ENCODE measurements around the gene MOSPD2. TPM values are rescaled to one million over a fixed set of nuclear protein-coding genes. Genes with fewer than 3 reads are reported as not detected.

The MOSPD2 gene
- total RNA-seq, 1 experiment from 2014 or later = 59.7 TPM

- Histone ChIP-seq H4K20me1 (ENCODE audit: insufficient read depth, low read depth, low read length) (no peaks in the 10 kb centered on the region), H2AFZ (ENCODE audit: low read length) (no peak overlapping the region), H3K4me2 (ENCODE audit: low read depth, low read length, poor library complexity, severe bottlenecking) (no peak overlapping the region), H3K9me2 (replicated peaks; ENCODE audit: insufficient read depth, low read length) (no peaks in the 10 kb centered on the region), H3K4me3 (ENCODE audit: low read length) (no peak overlapping the region), H3K27ac (ENCODE audit: low read length) (0 out of 2 replicates have a peak overlapping the region, but pooled peaks have one; percentile 22), H3K36me3 (ENCODE audit: insufficient read depth, low read length) (peaks cover 46% of the 10 kb centered on the region), H3K79me2 (ENCODE audit: low read length) (peaks cover 13% of the 10 kb centered on the region), H3K9me3 (ENCODE audit: low read length) (peaks cover 7% of the 10 kb centered on the region), H3K9ac (ENCODE audit: low read length) (no peak overlapping the region), H3K4me1 (ENCODE audit: low read length) (peaks cover 6% of the 10 kb centered on the region), H3K27me3 (ENCODE audit: low read length) (no peaks in the 10 kb centered on the region)
- no peak for DNase-seq
Measured at GRCh38 chrX:14851526-14851925, 21.7 kb upstream of the MOSPD2 start.

- H3K9me2 ChIP-seq (replicated peaks; ENCODE audit: insufficient read depth, low read length) = no peaks in the 10 kb centered on the region
Measured at GRCh38 chrX:14864631-14865030, 8.6 kb upstream of the MOSPD2 start.

GRCh38 chrX:14865201-14865600 is 8.0 kb upstream of the MOSPD2 start:
- H4K20me1 ChIP-seq (ENCODE audit: insufficient read depth, low read depth, low read length) = no peaks in the 10 kb centered on the region
- H3K4me1 ChIP-seq (ENCODE audit: low read length) = peaks cover 7% of the 10 kb centered on the region; the same call in 1 of the 2 replicates
- no peak overlapping the region for H3K27ac ChIP-seq (ENCODE audit: low read length)
- no peak for DNase-seq
- H3K36me3 ChIP-seq (ENCODE audit: insufficient read depth, low read length) = peaks cover 71% of the 10 kb centered on the region
- no peaks in the 10 kb centered on the region for H3K9me2 ChIP-seq (replicated peaks; ENCODE audit: insufficient read depth, low read length)
- no peak overlapping the region for H2AFZ ChIP-seq (ENCODE audit: low read length)
- H3K9ac ChIP-seq (ENCODE audit: low read length) = no peak overlapping the region
- no peaks in the 10 kb centered on the region for H3K27me3 ChIP-seq (ENCODE audit: low read length)
- H3K4me2 ChIP-seq (ENCODE audit: low read depth, low read length, poor library complexity, severe bottlenecking) = no peak overlapping the region
- no peak overlapping the region for H3K4me3 ChIP-seq (ENCODE audit: low read length)
- peaks cover 4% of the 10 kb centered on the region for H3K9me3 ChIP-seq (ENCODE audit: low read length)
- peaks cover 80% of the 10 kb centered on the region for H3K79me2 ChIP-seq (ENCODE audit: low read length)

More at GRCh38 chrX:14864631-14865030, 8.6 kb upstream of the MOSPD2 start:
- Histone ChIP-seq H3K27me3 (ENCODE audit: low read length) (no peaks in the 10 kb centered on the region), H3K9ac (ENCODE audit: low read length) (no peak overlapping the region), H3K36me3 (ENCODE audit: insufficient read depth, low read length) (peaks cover 75% of the 10 kb centered on the region), H3K4me2 (ENCODE audit: low read depth, low read length, poor library complexity, severe bottlenecking) (no peak overlapping the region), H2AFZ (ENCODE audit: low read length) (no peak overlapping the region), H3K4me3 (ENCODE audit: low read length) (no peak overlapping the region), H3K79me2 (ENCODE audit: low read length) (peaks cover 79% of the 10 kb centered on the region), H3K4me1 (ENCODE audit: low read length) (peaks cover 1% of the 10 kb centered on the region; the same call in 1 of the 2 replicates), H3K9me3 (ENCODE audit: low read length) (peaks cover 4% of the 10 kb centered on the region), H4K20me1 (ENCODE audit: insufficient read depth, low read depth, low read length) (no peaks in the 10 kb centered on the region), H3K27ac (ENCODE audit: low read length) (no peak overlapping the region)
- no peak for DNase-seq

- H3K4me1 ChIP-seq (ENCODE audit: low read length) = peaks cover 33% of the 10 kb centered on the region
- H3K9me3 ChIP-seq (ENCODE audit: low read length) = peaks cover 7% of the 10 kb centered on the region
- H3K4me3 ChIP-seq (ENCODE audit: low read length) = peak overlapping the region; percentile 67
- H3K27ac ChIP-seq (ENCODE audit: low read length) = peak overlapping the region; percentile 55; the same call in 1 of the 2 replicates
- peaks cover 48% of the 10 kb centered on the region for H3K36me3 ChIP-seq (ENCODE audit: insufficient read depth, low read length)
- H2AFZ ChIP-seq (ENCODE audit: low read length) = no peak overlapping the region
- peak overlapping the region; percentile 82 for H3K9ac ChIP-seq (ENCODE audit: low read length)
- no peaks in the 10 kb centered on the region for H3K27me3 ChIP-seq (ENCODE audit: low read length)
- peaks cover 92% of the 10 kb centered on the region for H3K79me2 ChIP-seq (ENCODE audit: low read length)
- H4K20me1 ChIP-seq (ENCODE audit: insufficient read depth, low read depth, low read length) = no peaks in the 10 kb centered on the region
- H3K4me2 ChIP-seq (ENCODE audit: low read depth, low read length, poor library complexity, severe bottlenecking) = peak overlapping the region; percentile 68
- DNase-seq = no peak
- H3K9me2 ChIP-seq (replicated peaks; ENCODE audit: insufficient read depth, low read length) = no peaks in the 10 kb centered on the region
Measured at GRCh38 chrX:14871767-14872166, 1.5 kb upstream of the MOSPD2 start.

DNA sequence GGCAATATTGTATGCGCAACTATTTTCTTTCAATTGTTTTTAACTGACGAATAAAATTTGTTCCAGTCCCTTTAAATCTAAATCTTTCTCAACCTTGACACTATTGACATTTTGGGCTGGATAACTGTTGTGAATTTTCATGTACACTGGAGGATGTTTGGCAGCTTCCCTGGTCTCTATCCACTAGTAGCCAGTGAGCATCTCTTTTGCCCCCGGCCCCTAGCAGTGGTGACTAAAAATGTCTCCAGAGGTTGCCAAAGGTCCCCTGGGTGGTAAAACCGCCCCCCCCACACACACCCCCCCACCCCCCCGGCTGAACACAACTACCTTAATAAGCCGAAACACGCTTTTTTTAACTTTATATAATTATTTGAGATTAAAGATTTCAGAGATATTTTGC is 866 bp upstream of the MOSPD2 start:
- H3K36me3 ChIP-seq (ENCODE audit: insufficient read depth, low read length) = peaks cover 42% of the 10 kb centered on the region
- peak overlapping the region; percentile 62 for H3K27ac ChIP-seq (ENCODE audit: low read length)
- no peak overlapping the region for H2AFZ ChIP-seq (ENCODE audit: low read length)
- peak; percentile 70 for DNase-seq
- H3K4me3 ChIP-seq (ENCODE audit: low read length) = peak overlapping the region; percentile 67
- H3K27me3 ChIP-seq (ENCODE audit: low read length) = no peaks in the 10 kb centered on the region
- H4K20me1 ChIP-seq (ENCODE audit: insufficient read depth, low read depth, low read length) = no peaks in the 10 kb centered on the region
- peak overlapping the region; percentile 82 for H3K9ac ChIP-seq (ENCODE audit: low read length)
- H3K79me2 ChIP-seq (ENCODE audit: low read length) = peaks cover 91% of the 10 kb centered on the region
- peaks cover 7% of the 10 kb centered on the region for H3K9me3 ChIP-seq (ENCODE audit: low read length)
- H3K4me2 ChIP-seq (ENCODE audit: low read depth, low read length, poor library complexity, severe bottlenecking) = peak overlapping the region; percentile 68
- H3K4me1 ChIP-seq (ENCODE audit: low read length) = peaks cover 33% of the 10 kb centered on the region
- no peaks in the 10 kb centered on the region for H3K9me2 ChIP-seq (replicated peaks; ENCODE audit: insufficient read depth, low read length)

GRCh38 chrX:14873676-14874049 is 442 bp downstream of the MOSPD2 start:
- H3K27ac ChIP-seq (ENCODE audit: low read length) = peak overlapping the region; percentile 65
- H2AFZ ChIP-seq (ENCODE audit: low read length) = no peak overlapping the region; the same call in 1 of the 2 replicates
- peaks cover 29% of the 10 kb centered on the region for H3K36me3 ChIP-seq (ENCODE audit: insufficient read depth, low read length)
- peak overlapping the region; percentile 77 for H3K4me2 ChIP-seq (ENCODE audit: low read depth, low read length, poor library complexity, severe bottlenecking)
- H3K9ac ChIP-seq (ENCODE audit: low read length) = peak overlapping the region; percentile 85
- peaks cover 84% of the 10 kb centered on the region for H3K79me2 ChIP-seq (ENCODE audit: low read length)
- no peaks in the 10 kb centered on the region for H3K27me3 ChIP-seq (ENCODE audit: low read length)
- H3K9me3 ChIP-seq (ENCODE audit: low read length) = peaks cover 3% of the 10 kb centered on the region
- DNase-seq = no peak
- peak overlapping the region; percentile 68 for H3K4me3 ChIP-seq (ENCODE audit: low read length)
- H4K20me1 ChIP-seq (ENCODE audit: insufficient read depth, low read depth, low read length) = no peaks in the 10 kb centered on the region
- H3K9me2 ChIP-seq (replicated peaks; ENCODE audit: insufficient read depth, low read length) = no peaks in the 10 kb centered on the region
- H3K4me1 ChIP-seq (ENCODE audit: low read length) = peaks cover 33% of the 10 kb centered on the region

DNA sequence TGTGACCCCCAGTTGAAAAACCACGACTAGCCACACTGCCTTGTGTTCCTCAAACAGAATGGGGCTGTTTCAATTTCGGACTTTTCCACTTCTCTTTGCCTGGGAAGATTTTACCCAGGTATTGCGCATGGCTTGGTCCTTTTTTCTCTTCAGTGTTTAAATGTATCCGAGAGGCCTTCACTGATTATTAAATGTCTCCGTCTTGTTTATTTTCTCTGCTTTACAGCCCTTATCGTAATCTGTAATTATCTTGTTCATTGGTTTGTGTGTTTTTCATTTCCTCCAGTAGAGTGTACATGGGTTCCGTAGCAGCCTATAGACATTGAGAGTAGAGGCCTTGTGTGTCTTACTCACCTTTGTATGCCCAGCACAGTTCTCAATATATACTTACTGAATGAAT is 2.4 kb downstream of the MOSPD2 start:
- no peak overlapping the region for H3K4me3 ChIP-seq (ENCODE audit: low read length)
- H3K9ac ChIP-seq (ENCODE audit: low read length) = no peak overlapping the region
- H3K79me2 ChIP-seq (ENCODE audit: low read length) = peaks cover 83% of the 10 kb centered on the region
- H3K4me1 ChIP-seq (ENCODE audit: low read length) = peaks cover 24% of the 10 kb centered on the region
- no peak for DNase-seq
- peaks cover 16% of the 10 kb centered on the region for H3K36me3 ChIP-seq (ENCODE audit: insufficient read depth, low read length)
- H2AFZ ChIP-seq (ENCODE audit: low read length) = no peak overlapping the region
- no peaks in the 10 kb centered on the region for H3K27me3 ChIP-seq (ENCODE audit: low read length)
- no peaks in the 10 kb centered on the region for H4K20me1 ChIP-seq (ENCODE audit: insufficient read depth, low read depth, low read length)
- no peak overlapping the region for H3K27ac ChIP-seq (ENCODE audit: low read length)
- H3K9me3 ChIP-seq (ENCODE audit: low read length) = peaks cover 3% of the 10 kb centered on the region; the same call in 1 of the 2 replicates
- H3K9me2 ChIP-seq (replicated peaks; ENCODE audit: insufficient read depth, low read length) = no peaks in the 10 kb centered on the region
- H3K4me2 ChIP-seq (ENCODE audit: low read depth, low read length, poor library complexity, severe bottlenecking) = no peak overlapping the region

DNA sequence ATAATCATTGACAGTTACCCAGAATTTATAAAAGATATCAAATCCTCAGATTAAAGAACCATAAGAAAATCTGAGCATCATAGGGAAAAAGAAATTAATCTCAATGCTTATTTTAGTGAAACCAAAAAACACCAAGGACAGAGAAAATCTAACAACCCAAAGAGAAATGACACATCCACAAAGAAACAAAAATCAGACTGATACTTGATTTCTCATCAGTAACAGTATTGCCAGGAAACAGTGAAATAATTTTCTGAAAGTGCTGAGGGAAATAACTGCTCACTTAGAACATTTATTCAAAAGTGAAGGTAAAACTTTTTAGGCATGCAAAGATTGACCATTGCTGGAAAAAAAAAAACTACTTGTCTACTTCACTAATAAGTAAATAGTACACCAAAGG is 10.6 kb downstream of the MOSPD2 start:
- Histone ChIP-seq H3K9me2 (replicated peaks; ENCODE audit: insufficient read depth, low read length) (no peaks in the 10 kb centered on the region), H3K79me2 (ENCODE audit: low read length) (peaks cover 41% of the 10 kb centered on the region), H4K20me1 (ENCODE audit: insufficient read depth, low read depth, low read length) (no peaks in the 10 kb centered on the region), H2AFZ (ENCODE audit: low read length) (no peak overlapping the region), H3K27me3 (ENCODE audit: low read length) (no peaks in the 10 kb centered on the region), H3K4me3 (ENCODE audit: low read length) (no peak overlapping the region), H3K9me3 (ENCODE audit: low read length) (no peaks in the 10 kb centered on the region), H3K4me2 (ENCODE audit: low read depth, low read length, poor library complexity, severe bottlenecking) (no peak overlapping the region), H3K4me1 (ENCODE audit: low read length) (peaks cover 9% of the 10 kb centered on the region), H3K9ac (ENCODE audit: low read length) (no peak overlapping the region), H3K36me3 (ENCODE audit: insufficient read depth, low read length) (no peaks in the 10 kb centered on the region), H3K27ac (ENCODE audit: low read length) (peak overlapping the region; percentile 35; the same call in 1 of the 2 replicates)
- no peak for DNase-seq
